WTC11 (cell line): ENCODE measurements around the gene EGF. TPM values are rescaled to one million over a fixed set of nuclear protein-coding genes. Genes with fewer than 3 reads are reported as not detected.

Source experiments
- ATAC-seq: fragments of 200-7000 bp; cut with Tn5 transposase; 2 replicates; pipeline ENCODE4 v1.10.0; 2021; ENCODE audit warnings: mild to moderate bottlenecking, moderate library complexity
- CTCF ChIA-PET: fragments of 300-600 bp; sonication (Branson Sonifier 250); formaldehyde crosslinking; loops from one replicate; lab custom pipeline; 2021; ENCODE audit warnings: antibody characterized with exemption; lab: Charles Lee
- POLR2A ChIA-PET: fragments of 350-600 bp; sonication (Branson Sonifier 250); formaldehyde crosslinking; loops from one replicate; lab custom pipeline; 2021; ENCODE audit warnings: antibody characterized with exemption; lab: Charles Lee
- DNase-seq: peaks from one replicate; pipeline ENCODE4 v3.0.0; 2021; ENCODE audit warnings: low spot score
- H3K27ac Mint-ChIP-seq: 2 replicates; pipeline ENCODE4 v1.8.0; 2021; ENCODE audit warnings: mixed read lengths
- H3K27me3 Mint-ChIP-seq: 2 replicates; pipeline ENCODE4 v1.8.0; 2021; ENCODE audit warnings: low read depth, mild to moderate bottlenecking, moderate library complexity, mixed read lengths
- H3K36me3 Mint-ChIP-seq: 2 replicates; pipeline ENCODE4 v1.8.0; 2021; ENCODE audit warnings: mixed read lengths
- H3K4me1 Mint-ChIP-seq: 2 replicates; pipeline ENCODE4 v1.8.0; 2022; ENCODE audit warnings: mixed read lengths
- H3K4me3 Mint-ChIP-seq: 2 replicates; pipeline ENCODE4 v1.8.0; 2021; ENCODE audit warnings: mild to moderate bottlenecking, moderate library complexity, mixed read lengths
- H3K9me3 Mint-ChIP-seq: 2 replicates; pipeline ENCODE4 v1.8.0; 2021; ENCODE audit warnings: mixed read lengths
- AFF4 ChIP-seq: sonication (generic); formaldehyde crosslinking; IDR thresholded peaks from 2 replicates; pipeline ENCODE4 v1.8.1; 2023; ENCODE audit warnings: mild to moderate bottlenecking, missing genetic modification reagents, borderline replicate concordance
- ATF3 ChIP-seq: sonication (generic); formaldehyde crosslinking; conservative IDR thresholded peaks from 2 replicates; pipeline ENCODE4 v1.8.1; 2022; ENCODE audit warnings: mild to moderate bottlenecking, missing genetic modification reagents
- ESRRA ChIP-seq: sonication (generic); formaldehyde crosslinking; IDR thresholded peaks from 2 replicates; pipeline ENCODE4 v1.8.1; 2022; ENCODE audit warnings: mild to moderate bottlenecking, missing genetic modification reagents, borderline replicate concordance
- FOXP1 ChIP-seq: sonication (generic); formaldehyde crosslinking; IDR thresholded peaks from 2 replicates; pipeline ENCODE4 v1.8.0; 2022; ENCODE audit warnings: missing genetic modification reagents, mild to moderate bottlenecking, moderate library complexity, borderline replicate concordance
- FOXP4 ChIP-seq: sonication (generic); formaldehyde crosslinking; IDR thresholded peaks from 2 replicates; pipeline ENCODE4 v1.8.0; 2022; ENCODE audit warnings: mild to moderate bottlenecking, missing genetic modification reagents
- GRHL2 ChIP-seq: fragments of 250-450 bp; sonication (Bioruptor Pico); IDR thresholded peaks from 2 replicates; pipeline ENCODE4 v1.8.0; 2022; ENCODE audit warnings: mild to moderate bottlenecking, moderate library complexity; ENCODE audit not compliant: insufficient replicate concordance, severe bottlenecking
- HMGXB4 ChIP-seq: sonication (generic); formaldehyde crosslinking; IDR thresholded peaks from 2 replicates; pipeline ENCODE4 v1.8.1; 2023; ENCODE audit warnings: mild to moderate bottlenecking, moderate library complexity, missing genetic modification reagents
- MXD4 ChIP-seq: fragments of 250-450 bp; sonication (Bioruptor Pico); IDR thresholded peaks from 2 replicates; pipeline ENCODE4 v1.8.0; 2021; ENCODE audit warnings: mild to moderate bottlenecking, moderate library complexity, borderline replicate concordance
- NFE2L1 ChIP-seq: sonication (generic); formaldehyde crosslinking; IDR thresholded peaks from 2 replicates; pipeline ENCODE4 v1.8.1; 2023; ENCODE audit warnings: missing genetic modification reagents
- RELA ChIP-seq: sonication (generic); formaldehyde crosslinking; IDR thresholded peaks from 2 replicates; pipeline ENCODE4 v1.8.1; 2022; ENCODE audit warnings: missing genetic modification reagents, mild to moderate bottlenecking, borderline replicate concordance
- TCF7 ChIP-seq: sonication (generic); formaldehyde crosslinking; IDR thresholded peaks from 2 replicates; pipeline ENCODE4 v1.8.0; 2022; ENCODE audit warnings: mild to moderate bottlenecking, low read depth, missing genetic modification reagents, moderate library complexity
- USF1 ChIP-seq: sonication (generic); formaldehyde crosslinking; IDR thresholded peaks from 2 replicates; pipeline ENCODE4 v1.8.0; 2022; ENCODE audit warnings: mild to moderate bottlenecking, missing genetic modification reagents
- ZBTB43 ChIP-seq: sonication (generic); formaldehyde crosslinking; IDR thresholded peaks from 2 replicates; pipeline ENCODE4 v1.8.1; 2023; ENCODE audit warnings: mild to moderate bottlenecking, missing genetic modification reagents
- ZNF121 ChIP-seq: sonication (generic); formaldehyde crosslinking; IDR thresholded peaks from 2 replicates; pipeline ENCODE4 v1.8.0; 2023; ENCODE audit warnings: missing genetic modification reagents
- ZNF219 ChIP-seq: sonication (generic); formaldehyde crosslinking; IDR thresholded peaks from 2 replicates; pipeline ENCODE4 v1.8.0; 2023; ENCODE audit warnings: missing genetic modification reagents, mild to moderate bottlenecking, borderline replicate concordance
- ZNF263 ChIP-seq: sonication (generic); formaldehyde crosslinking; IDR thresholded peaks from 2 replicates; pipeline ENCODE4 v1.8.1; 2022; ENCODE audit warnings: low read depth, mild to moderate bottlenecking, moderate library complexity, missing genetic modification reagents
- ZNF423 ChIP-seq: fragments of 250-450 bp; sonication (Bioruptor Pico); IDR thresholded peaks from 2 replicates; pipeline ENCODE4 v2.1.2; 2022; ENCODE audit warnings: mild to moderate bottlenecking, moderate library complexity
- total RNA-seq: library from RNA; stranded (reverse); gene quantifications from 3 replicates; pipeline ENCODE4 v1.2.3, GENCODE V29; 2021

The EGF gene
- total RNA-seq, 1 experiment from 2014 or later = 2.5 TPM

GRCh38 chr4:109967798-109968520, 55.3 kb downstream of the EGF start (continued):
- TF ChIP-seq ATF3 (no peak), FOXP1 (CRISPR knock-in tag) (no peak), ZBTB43 (no peak), AFF4 (CRISPR knock-in tag) (no peak), ZNF263 (CRISPR knock-in tag) (no peak), HMGXB4 (CRISPR knock-in tag) (no peak), MXD4 (CRISPR knock-in tag) (no peak), USF1 (CRISPR knock-in tag) (no peak)
- TF ChIP-seq, all 79 proteins: peak for 0

GRCh38 chr4:109969087-109969486, 56.4 kb downstream of the EGF start:
- Mint-ChIP-seq H3K36me3 (no peaks in the 10 kb centered on the region), H3K4me1 (peaks cover 17% of the 10 kb centered on the region), H3K27me3 (no peaks in the 10 kb centered on the region), H3K4me3 (no peak overlapping the region), H3K9me3 (no peaks in the 10 kb centered on the region), H3K27ac (no peak overlapping the region)
- DNase-seq = no peak
- POLR2A ChIA-PET = no interaction called here
- CTCF ChIA-PET = no interaction called here
- no peak for TF ChIP-seq FOXP4 (CRISPR knock-in tag)
- TF ChIP-seq NFE2L1 (CRISPR knock-in tag) = no peak
- no peak for TF ChIP-seq ZNF423 (CRISPR knock-in tag)
- TF ChIP-seq ZNF121 (CRISPR knock-in tag) = no peak
- TF ChIP-seq RELA (CRISPR knock-in tag) = no peak
- TF ChIP-seq ESRRA (CRISPR knock-in tag) = no peak
- TF ChIP-seq ZNF219 (CRISPR knock-in tag) = no peak
- TF ChIP-seq GRHL2 (CRISPR knock-in tag) = no peak
- TF ChIP-seq TCF7 (CRISPR knock-in tag) = no peak
- no peak for ATAC-seq
